CMK (cell line): Measurements from ENCODE around the gene MAS1L.

ENCODE experiments used
- DNase-seq: peaks from one replicate; pipeline ENCODE4 v3.0.0-alpha.2; 2010; ENCODE audit warnings: low read depth

Gene MAS1L

DNA sequence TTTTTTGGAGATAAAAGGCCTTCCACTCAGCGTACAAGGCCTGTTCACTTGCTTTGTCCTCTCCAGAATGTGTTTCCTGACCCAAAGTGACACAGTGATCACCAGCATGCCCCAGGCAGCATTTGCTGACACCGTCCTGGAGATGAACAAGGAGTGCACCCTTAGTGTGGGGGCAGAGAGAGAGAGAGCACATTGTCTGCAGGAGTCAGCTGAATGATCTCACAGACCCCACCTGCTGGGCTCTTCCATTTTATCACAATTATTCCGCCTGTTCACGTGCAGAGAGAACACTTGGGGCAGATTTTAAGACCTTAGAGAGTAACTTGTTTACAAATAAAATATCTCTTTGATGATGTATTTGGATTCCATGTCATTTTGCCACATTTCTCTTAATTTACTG lies 22.4 kb upstream of the MAS1L start:
- no peak for DNase-seq

DNA sequence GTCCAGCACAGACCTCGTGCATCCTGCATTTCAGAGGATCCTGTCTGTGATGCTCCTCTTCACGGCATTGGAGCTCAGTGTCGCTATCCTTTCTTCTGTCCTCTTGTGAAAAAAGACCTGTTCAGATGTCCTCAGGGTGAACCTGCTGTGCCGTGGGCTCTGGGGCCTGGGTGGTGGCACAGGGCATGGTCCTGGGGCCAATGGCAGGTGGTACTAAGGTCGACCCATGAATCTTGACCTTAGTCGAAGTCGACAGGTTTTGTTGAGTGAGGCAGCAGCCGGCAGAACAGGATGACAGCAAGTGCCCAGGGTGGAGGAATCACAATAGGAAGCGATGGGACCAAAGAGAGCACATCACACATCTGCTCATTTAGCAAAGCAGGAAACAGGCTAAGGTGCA lies 22.0 kb upstream of the MAS1L start:
- no peak for DNase-seq

- no peak for DNase-seq
These were observed 21.5 kb upstream of the MAS1L start for GRCh38 chr6:29509239-29509638.

DNA sequence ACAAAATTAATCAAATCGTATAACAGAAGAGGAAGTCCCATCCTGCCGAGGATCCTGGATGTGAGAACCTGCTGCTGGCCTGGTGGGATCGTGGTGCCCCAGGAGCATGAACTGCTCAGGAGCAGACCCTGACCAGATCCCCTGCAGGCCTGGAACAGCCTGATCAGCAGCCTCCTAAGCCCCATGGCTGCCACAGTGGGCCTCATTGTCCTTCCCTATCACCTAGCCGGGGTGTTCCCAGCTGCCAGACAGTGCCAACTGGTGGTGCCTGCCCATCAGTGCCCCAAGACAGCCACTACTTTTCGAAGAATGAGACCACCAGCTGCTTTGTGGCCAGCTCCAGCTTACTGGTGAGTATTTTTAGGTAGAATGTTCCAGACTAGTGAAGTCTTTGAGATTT lies 19.6 kb upstream of the MAS1L start:
- DNase-seq = no peak

DNA sequence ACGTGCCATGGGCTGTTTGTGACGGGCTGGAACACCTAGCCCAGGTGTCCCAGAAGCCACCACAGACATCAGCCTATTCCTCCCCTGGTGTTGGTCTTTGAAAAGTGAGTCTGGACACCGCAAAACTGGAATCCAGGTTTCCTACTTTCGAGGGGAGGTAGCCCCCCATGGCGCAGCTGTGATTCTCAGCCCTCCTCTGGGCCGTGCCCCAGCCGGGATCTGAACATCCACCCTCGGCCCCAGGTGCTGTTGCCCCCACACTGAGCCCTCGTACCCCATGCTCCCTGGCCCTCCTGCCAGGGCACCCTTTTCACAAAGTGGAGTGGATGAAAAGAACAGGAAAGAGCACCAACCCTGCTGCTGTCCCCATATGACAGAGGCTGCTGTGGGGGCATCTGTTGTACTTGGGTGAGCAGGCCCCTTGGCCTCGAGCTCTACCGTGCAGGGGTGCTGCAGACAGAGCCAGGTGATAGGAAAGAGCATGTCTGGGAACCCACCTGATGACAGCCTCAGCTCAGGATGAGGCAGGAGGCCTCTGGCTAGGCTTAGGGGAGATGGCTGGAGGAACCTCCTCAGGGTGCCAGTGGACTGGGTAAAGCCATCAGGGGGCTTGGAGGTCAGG lies 18.8 kb upstream of the MAS1L start:
- DNase-seq = no peak

- no peak for DNase-seq
These were observed 18.1 kb upstream of the MAS1L start for GRCh38 chr6:29505808-29506207.

- DNase-seq = no peak
These were observed 17.2 kb upstream of the MAS1L start for GRCh38 chr6:29504961-29505360.

DNA sequence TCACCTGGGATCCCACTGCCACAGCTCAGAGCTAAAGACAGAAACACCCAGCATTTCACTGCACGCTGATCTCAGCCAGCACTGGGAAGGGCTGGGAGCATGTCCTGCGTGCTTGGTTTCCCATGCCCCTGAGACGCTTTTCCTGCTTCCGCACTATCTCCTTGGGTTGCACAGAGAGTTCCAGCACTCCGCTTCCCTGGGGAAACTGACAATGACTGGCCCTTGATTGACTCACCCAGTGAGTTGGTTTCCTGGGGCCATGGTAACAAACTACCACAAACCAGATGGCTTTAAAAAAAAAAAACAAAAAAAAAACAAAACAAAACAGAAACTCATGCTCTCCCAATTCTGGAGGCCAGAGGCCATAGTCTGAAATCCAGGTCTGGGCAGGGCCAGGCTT lies 14.8 kb upstream of the MAS1L start:
- no peak for DNase-seq

- DNase-seq = no peak
These were observed 14.4 kb upstream of the MAS1L start for GRCh38 chr6:29502181-29502580.

- DNase-seq = no peak
These were observed 13.3 kb upstream of the MAS1L start for GRCh38 chr6:29501106-29501505.

GRCh38 chr6:29500594-29500993 lies 12.8 kb upstream of the MAS1L start:
- no peak for DNase-seq

DNA sequence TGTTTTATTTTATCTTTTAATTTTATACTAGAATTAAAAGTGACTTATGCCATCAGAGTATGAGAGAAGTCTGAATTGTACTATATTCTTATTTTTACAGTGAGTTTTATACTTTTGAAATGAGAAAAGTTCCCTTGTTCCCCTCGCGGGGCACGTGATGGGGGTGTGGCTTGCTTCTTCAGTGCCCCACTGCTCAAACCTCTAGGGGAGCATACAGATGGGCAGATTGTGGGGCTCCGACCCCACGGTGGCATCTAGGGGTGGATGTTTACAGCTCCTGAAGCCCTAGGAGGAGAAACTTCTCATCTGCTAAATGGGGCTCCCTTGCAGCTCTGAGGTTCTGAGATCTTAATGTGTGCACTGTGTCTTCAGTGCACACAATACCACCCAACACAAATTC lies 11.9 kb upstream of the MAS1L start:
- no peak for DNase-seq

GRCh38 chr6:29496961-29497360 lies 9.2 kb upstream of the MAS1L start:
- no peak for DNase-seq

DNA sequence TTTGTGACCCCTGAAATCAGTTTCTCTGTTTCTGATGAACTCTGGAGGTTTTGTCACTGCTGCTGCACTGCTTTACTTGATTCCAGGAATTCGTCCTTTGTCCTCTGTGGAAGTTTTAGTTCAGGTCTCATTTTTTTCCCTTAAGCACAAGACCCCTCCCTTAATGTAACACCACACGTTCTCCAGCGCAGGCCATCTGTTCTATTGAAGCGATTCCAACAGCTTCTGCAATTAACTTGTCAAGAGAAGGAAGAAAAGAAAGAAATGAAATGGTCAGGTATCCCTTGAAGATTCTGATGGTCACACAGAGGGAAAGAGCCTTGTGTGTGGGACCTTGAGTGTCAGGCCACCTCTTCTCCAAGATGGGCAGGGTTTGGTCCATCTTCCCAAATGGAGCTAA lies 7.8 kb upstream of the MAS1L start:
- DNase-seq = no peak

DNA sequence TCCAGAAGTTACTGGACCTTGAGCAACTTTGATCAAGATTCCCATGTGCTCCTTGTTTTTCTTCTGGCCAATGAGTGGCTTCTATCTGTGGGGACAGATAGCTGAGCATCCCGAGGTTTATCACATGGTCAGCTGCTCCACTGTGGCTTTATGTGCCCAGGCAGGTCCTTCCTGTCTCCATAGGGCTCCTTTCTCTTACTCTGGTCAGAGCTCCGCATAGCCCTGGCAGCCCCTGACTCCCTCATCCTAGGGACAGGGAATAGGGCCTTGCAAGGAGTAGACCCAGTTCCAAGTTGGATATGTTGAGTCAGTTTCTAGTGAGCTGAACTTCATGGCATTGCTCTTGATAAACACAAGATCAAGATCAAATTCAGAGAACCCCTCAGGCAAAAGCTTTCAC lies 6.4 kb upstream of the MAS1L start:
- DNase-seq = peak; percentile 40

DNA sequence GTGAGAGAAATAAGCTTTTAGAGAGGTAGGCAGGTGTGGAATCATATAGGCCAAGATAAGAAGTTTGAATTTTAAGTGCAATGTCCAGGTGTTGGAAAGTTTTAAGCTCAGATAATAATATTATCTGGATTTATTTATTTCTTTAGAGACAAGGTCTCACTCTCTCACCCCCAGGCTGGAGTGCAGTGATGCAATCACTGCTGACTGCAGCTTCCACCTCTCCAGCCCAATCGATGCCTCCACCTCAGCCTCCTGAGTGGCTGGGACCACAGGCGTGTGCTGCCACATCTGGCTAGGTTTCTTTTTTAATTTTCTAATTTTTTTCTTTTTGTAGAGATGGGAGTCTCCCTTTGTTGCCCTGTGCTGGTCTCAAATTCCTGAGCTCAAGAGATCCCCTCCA lies 5.5 kb upstream of the MAS1L start:
- DNase-seq = no peak

DNA sequence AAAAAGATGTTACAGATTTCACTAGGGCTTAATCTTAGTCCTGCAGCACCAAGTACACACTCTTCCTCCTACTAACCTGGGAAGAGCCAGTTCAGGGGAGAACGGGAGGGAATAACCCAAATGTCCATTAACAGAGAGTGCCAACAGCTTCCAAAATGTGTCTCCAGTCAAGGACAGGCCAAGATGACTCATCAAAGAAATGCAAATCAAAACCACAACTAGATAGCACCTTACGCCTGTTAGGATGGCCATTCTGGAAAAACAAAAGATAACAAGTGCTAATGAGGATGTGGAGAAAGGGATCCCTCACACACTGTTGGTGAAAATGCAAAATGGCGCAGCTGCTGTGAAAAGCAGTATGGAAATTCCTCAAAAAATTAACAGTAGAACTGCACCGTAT lies 3.8 kb upstream of the MAS1L start:
- no peak for DNase-seq

- peak; percentile 98 for DNase-seq
These were observed 2.8 kb upstream of the MAS1L start for GRCh38 chr6:29490552-29490951.

DNA sequence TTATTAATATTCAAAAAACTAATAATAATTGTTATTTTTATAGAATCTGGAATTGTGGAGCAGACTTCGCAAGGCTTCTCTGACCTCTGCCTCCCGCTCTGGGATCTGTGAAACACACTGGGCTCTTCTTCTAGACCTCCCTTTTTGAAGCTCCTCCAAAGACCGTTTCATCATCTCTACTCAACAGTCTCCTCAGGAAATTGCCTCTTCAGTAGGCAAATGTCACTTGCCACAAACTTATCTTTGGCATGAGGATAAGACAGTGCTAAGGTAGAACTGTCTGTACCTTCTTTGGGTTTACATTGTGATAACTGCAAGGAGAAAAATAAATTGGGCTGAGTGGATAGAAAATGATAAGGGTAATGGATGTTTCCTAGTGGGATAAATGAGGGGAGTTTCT lies 2.3 kb upstream of the MAS1L start:
- no peak for DNase-seq

DNA sequence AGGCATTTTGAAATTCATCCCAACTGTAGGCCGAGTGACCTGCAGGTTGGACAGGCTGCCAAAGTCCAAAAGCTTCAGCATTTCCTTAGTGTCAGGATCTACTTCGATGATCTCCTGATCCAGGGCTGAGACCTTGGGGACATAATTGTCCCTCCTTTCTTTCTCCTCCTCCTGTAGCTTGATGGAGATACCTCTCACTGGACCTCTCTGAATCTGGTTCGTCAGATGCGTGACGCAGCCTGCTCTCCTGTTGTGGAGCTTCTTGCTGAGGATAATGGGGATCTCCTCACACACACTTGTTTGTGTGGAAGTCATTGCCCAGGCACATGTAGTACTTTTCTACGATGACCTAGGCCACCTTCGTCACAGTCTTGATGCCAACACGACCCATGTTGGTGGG lies 1.5 kb upstream of the MAS1L start:
- no peak for DNase-seq

GRCh38 chr6:29488874-29489273 lies 1.1 kb upstream of the MAS1L start:
- no peak for DNase-seq

DNA sequence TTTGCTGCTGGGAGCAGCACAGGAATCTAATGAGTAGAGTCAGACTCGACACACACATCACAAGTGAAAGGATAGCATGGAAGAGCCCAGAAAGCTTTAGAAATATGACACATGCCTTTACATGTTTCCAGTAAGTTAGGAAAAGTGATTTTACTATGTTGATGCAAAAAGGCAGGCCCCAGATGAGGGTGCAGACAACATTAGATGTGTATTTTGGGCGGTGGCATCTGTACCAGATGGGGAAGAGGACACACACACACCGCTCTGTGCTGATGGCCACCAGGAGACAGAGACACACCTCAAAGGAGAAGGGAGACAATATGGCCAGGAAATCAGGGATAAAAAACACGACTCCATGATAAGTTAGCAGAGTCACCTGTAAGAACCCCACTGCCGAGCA lies 625 bp downstream of the MAS1L start:
- no peak for DNase-seq

GRCh38 chr6:29486577-29486976 lies 1.2 kb downstream of the MAS1L start:
- DNase-seq = no peak

DNA sequence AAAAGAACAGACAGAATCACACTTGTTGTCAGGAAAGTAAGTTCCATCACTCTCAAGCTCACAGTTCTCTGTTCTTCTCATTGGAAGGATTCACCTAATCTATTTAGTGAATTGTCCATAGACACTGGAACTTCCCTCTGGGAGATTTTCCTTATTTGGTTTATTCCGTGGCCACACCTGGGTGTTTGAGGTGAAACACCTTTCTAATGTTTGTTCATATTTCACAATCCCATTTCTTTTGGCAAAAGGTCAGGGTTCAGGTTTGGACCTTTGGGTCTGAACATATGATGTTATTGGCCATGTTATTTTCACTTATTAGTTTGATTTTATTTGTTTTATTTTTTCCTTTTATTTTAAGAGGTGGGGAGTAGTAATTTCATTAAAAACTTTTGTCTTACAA lies 4.0 kb downstream of the MAS1L start:
- no peak for DNase-seq

DNA sequence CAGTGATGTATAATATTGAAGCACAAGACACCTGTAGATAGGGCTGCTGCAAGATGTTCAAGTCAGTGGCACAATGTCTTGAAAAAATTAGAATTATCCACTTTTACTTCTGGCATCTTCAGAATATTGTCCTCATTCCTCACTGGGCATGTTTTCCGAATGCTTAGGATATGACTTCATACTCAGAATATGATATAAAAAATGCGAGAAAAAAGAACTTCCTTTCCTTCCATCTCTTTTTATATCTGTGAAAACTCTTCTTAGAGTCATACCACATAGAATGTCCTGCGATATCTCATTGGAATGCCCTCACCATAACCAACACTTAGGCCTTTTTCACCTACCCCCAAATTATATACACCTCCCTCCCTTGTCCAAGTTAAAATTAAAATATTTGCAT lies 4.6 kb downstream of the MAS1L start:
- no peak for DNase-seq
